GM18526 (cell line): ENCODE data around the gene CCND2.

Experiments used
- POLR2A ChIP-seq: IDR thresholded peaks from 3 replicates; pipeline ENCODE4 v1.6.1; 2011; ENCODE audit not compliant: insufficient read length; ENCODE audit errors: extremely low read depth

Gene CCND2

DNA sequence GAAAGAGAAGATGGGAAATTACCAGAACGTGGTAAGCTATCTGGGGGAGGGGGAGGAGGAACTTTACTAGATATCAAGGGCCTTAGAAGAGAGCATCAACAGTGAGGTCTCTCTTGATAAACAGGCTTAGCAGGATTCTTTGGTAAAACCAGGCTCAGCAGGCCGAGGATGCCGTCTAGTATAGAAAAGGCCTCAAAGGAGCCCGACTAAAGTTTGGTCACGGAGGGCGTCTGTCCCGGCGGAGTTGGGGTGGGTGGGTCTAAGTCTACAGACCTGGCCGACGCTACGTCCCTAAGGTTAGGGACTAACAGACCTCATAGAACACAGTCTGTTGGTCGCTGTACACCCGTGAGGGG lies 46.9 kb downstream of the CCND2 start:
- no peak for TF ChIP-seq POLR2A

DNA sequence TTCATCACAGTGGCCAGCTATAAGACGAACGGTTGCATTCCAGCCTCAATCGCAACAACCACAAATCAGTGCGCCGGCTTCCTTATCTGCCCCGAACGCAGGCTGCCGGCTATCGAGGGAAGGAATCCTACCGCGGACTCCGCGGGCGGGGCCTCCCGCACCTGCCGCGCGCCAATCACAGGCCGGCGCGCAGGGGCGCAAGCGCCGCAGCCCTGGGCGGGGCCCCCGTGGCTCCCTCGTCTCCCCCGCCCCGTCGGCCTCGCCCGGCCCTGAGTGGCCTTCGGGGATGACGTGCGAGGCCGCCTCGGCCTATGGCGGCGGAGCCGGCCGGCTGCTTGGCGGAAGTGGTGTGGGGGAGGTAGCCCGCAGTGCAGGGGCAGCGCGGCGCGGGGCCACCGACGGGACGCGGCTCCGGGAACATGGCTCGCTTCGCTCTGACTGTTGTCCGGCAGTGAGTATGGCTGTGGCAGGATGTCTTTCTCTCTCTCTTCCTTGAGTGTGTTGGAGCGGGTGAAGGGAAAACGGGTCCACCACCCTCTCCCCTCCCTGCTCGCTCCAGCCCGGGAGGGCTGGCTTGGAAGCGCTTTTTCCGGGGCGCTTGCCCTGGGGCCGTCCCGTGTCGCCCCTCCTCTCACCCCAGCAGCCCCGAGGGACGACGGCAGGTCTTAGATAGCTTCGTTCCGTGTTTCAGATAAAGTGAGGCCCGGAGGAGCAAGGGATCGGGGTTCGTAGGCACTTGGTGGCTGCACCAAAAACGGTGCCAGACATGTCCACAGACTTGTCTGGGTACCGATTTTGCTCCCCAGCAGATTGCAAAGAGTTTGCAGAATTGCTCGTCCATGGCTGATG lies 47.5 kb downstream of the CCND2 start, which contains the start of gene TIGAR:
Gene TIGAR, plus strand, starts transcription at position 361 of the 849 bp plus-strand sequence. Its CDS starts 59 bp downstream, at position 420.
- TF ChIP-seq POLR2A = peak; percentile 91

DNA sequence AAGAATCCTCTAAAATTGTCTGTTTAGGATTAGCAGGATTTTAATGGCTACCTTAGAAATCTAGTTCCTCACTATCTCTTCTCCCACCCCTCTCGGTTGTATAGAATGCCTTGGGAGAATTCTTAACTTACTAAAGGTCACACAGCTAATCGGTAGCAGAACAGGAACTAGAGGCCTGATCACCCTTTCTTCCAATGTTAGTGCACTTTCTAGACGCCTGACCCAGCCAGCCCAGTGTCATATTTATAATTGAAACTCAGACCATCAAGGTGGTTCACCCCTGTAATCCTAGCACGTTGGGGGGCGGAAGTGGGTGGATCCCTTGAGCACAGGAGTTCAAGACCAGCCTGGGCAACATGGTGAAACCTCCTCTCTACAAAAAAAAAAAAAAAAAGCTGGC lies 49.2 kb downstream of the CCND2 start:
- TF ChIP-seq POLR2A = no peak
